Panc1 (cell line): ENCODE results near the gene SHISAL2A. TPM values are rescaled to one million over a fixed set of nuclear protein-coding genes. Genes with fewer than 3 reads are reported as not detected.

Experiments
- ATAC-seq: fragments of 200-7000 bp; cut with Tn5 transposase; 2 replicates; pipeline ENCODE4 v1.9.1; 2020; ENCODE audit warnings: mild to moderate bottlenecking, moderate library complexity
- BruUV-seq: library from RNA; stranded (reverse); fragments of 400-500 nt; replicated peaks from 2 replicates; lab custom pipeline; 2021; lab: Mats Ljungman, UMichigan
- CTCF ChIA-PET: fragments of 300-600 bp; sonication (Branson Sonifier 250); formaldehyde crosslinking; loops from one replicate; lab custom pipeline; 2022; ENCODE audit warnings: antibody characterized with exemption; lab: Charles Lee
- POLR2A ChIA-PET: fragments of 300-600 bp; sonication (Branson Sonifier 250); formaldehyde crosslinking; loops from one replicate; lab custom pipeline; 2022; ENCODE audit warnings: antibody characterized with exemption; lab: Charles Lee
- DNase-seq: peaks from one replicate; pipeline ENCODE4 v3.0.0-alpha.2; 2010; ENCODE audit warnings: low read depth, low spot score
- H3K27ac ChIP-seq: 2 replicates; pipeline ENCODE4 v1.5.1; 2011; ENCODE audit warnings: mild to moderate bottlenecking, low read length, inconsistent platforms
- H3K27me3 ChIP-seq: fragments of 200-500 bp; sonication (Bioruptor generic); 2 replicates; pipeline ENCODE4 v1.6.0; 2014; ENCODE audit warnings: low read length, inconsistent platforms; ENCODE audit not compliant: control insufficient read depth, insufficient read depth
- H3K36me3 ChIP-seq: fragments of 200-500 bp; sonication (Bioruptor generic); 2 replicates; pipeline ENCODE4 v1.5.1; 2014; ENCODE audit warnings: inconsistent platforms, mild to moderate bottlenecking, low read length, moderate library complexity; ENCODE audit not compliant: control insufficient read depth, insufficient read depth
- H3K4me1 ChIP-seq: 2 replicates; pipeline ENCODE4 v1.5.1; 2011; ENCODE audit warnings: inconsistent platforms, mild to moderate bottlenecking, low read length, moderate library complexity; ENCODE audit not compliant: control insufficient read depth, insufficient read depth
- H3K4me3 ChIP-seq, 2 experiments: 2 replicates each; pipeline ENCODE4 v1.5.1; 2011 to 2012; ENCODE audit warnings: low read depth in 2 of 2, low read length in 2 of 2, mild to moderate bottlenecking in 2 of 2, inconsistent platforms in 1 of 2, moderate library complexity in 1 of 2
- H3K9me3 ChIP-seq: fragments of 200-500 bp; sonication (Bioruptor generic); 2 replicates; pipeline ENCODE4 v1.5.1; 2014; ENCODE audit warnings: low read depth, mild to moderate bottlenecking, inconsistent platforms, low read length, moderate library complexity; ENCODE audit not compliant: control insufficient read depth, insufficient read depth
- POLR2AphosphoS5 ChIP-seq: IDR thresholded peaks from 2 replicates; pipeline ENCODE4 v1.6.1; 2012; ENCODE audit warnings: mild to moderate bottlenecking, low read depth, low read length, moderate library complexity
- SIN3A ChIP-seq: IDR thresholded peaks from 2 replicates; pipeline ENCODE4 v1.6.1; 2012; ENCODE audit warnings: low read depth, mild to moderate bottlenecking, low read length, moderate library complexity, borderline replicate concordance; ENCODE audit not compliant: insufficient read depth
- TCF7L2 ChIP-seq: IDR thresholded peaks from 2 replicates; pipeline ENCODE4 v1.6.1; 2011; ENCODE audit warnings: mild to moderate bottlenecking, low read depth, low read length, inconsistent platforms
- in situ Hi-C: cut with HindIII; loops from 2 replicates; pipeline ENCODE4 v1.10.0; 2016; ENCODE audit warnings: low sequenced_read_pairs, low pct_unique_long_range_greater_than_20kb
- intact Hi-C: fragments of 100-400 bp; cut with micrococcal nuclease; formaldehyde crosslinking; loops from one replicate; pipeline ENCODE4 v1.10.0; 2022; ENCODE audit not compliant: unreplicated experiment
- total RNA-seq: library from RNA; stranded (reverse); gene quantifications from one replicate; pipeline ENCODE4 v1.2.1, GENCODE V29; 2021; ENCODE audit not compliant: unreplicated experiment
- TF ChIP-seq, protein P1 (sequence below): fragments of 450-650 bp; IDR thresholded peaks from 2 replicates; pipeline ENCODE4 v1.5.1; 2017; ENCODE audit warnings: mild to moderate bottlenecking
- TF ChIP-seq, protein P2 (sequence below), 2 experiments: IDR thresholded peaks; 2 replicates each; pipeline ENCODE4 v1.6.1; 2011 to 2012; ENCODE audit warnings: low read depth in 2 of 2, control low read depth in 1 of 2, low read length in 1 of 2, mild to moderate bottlenecking in 1 of 2, moderate library complexity in 1 of 2; ENCODE audit not compliant: insufficient read depth in 1 of 2

The SHISAL2A gene
- total RNA-seq, 1 experiment from 2014 or later = 0.23 TPM

- H3K4me1 ChIP-seq = peaks cover 8% of the 10 kb centered on the region; the same call in 1 of the 2 replicates
- H3K9me3 ChIP-seq = no peaks in the 10 kb centered on the region
- CTCF ChIA-PET = no interaction called here
- no peak for ATAC-seq
- no peak for DNase-seq
- in situ Hi-C loops = no loop called here
- BruUV-seq = no TSS peak
- no peak overlapping the region for H3K27ac ChIP-seq
- no peaks in the 10 kb centered on the region for H3K27me3 ChIP-seq
- intact Hi-C loops = no loop called here
- no peak for TF ChIP-seq SIN3A
- TF ChIP-seq TCF7L2 = no peak
- TF ChIP-seq POLR2AphosphoS5 = no peak
- TF ChIP-seq, protein P1, sequence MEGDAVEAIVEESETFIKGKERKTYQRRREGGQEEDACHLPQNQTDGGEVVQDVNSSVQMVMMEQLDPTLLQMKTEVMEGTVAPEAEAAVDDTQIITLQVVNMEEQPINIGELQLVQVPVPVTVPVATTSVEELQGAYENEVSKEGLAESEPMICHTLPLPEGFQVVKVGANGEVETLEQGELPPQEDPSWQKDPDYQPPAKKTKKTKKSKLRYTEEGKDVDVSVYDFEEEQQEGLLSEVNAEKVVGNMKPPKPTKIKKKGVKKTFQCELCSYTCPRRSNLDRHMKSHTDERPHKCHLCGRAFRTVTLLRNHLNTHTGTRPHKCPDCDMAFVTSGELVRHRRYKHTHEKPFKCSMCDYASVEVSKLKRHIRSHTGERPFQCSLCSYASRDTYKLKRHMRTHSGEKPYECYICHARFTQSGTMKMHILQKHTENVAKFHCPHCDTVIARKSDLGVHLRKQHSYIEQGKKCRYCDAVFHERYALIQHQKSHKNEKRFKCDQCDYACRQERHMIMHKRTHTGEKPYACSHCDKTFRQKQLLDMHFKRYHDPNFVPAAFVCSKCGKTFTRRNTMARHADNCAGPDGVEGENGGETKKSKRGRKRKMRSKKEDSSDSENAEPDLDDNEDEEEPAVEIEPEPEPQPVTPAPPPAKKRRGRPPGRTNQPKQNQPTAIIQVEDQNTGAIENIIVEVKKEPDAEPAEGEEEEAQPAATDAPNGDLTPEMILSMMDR = no peak
- TF ChIP-seq, protein P2, sequence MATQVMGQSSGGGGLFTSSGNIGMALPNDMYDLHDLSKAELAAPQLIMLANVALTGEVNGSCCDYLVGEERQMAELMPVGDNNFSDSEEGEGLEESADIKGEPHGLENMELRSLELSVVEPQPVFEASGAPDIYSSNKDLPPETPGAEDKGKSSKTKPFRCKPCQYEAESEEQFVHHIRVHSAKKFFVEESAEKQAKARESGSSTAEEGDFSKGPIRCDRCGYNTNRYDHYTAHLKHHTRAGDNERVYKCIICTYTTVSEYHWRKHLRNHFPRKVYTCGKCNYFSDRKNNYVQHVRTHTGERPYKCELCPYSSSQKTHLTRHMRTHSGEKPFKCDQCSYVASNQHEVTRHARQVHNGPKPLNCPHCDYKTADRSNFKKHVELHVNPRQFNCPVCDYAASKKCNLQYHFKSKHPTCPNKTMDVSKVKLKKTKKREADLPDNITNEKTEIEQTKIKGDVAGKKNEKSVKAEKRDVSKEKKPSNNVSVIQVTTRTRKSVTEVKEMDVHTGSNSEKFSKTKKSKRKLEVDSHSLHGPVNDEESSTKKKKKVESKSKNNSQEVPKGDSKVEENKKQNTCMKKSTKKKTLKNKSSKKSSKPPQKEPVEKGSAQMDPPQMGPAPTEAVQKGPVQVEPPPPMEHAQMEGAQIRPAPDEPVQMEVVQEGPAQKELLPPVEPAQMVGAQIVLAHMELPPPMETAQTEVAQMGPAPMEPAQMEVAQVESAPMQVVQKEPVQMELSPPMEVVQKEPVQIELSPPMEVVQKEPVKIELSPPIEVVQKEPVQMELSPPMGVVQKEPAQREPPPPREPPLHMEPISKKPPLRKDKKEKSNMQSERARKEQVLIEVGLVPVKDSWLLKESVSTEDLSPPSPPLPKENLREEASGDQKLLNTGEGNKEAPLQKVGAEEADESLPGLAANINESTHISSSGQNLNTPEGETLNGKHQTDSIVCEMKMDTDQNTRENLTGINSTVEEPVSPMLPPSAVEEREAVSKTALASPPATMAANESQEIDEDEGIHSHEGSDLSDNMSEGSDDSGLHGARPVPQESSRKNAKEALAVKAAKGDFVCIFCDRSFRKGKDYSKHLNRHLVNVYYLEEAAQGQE (IDR thresholded peaks at IDR 0.05; ENCODE audit: insufficient read depth in 1 of 2, low read depth in 2 of 2, low read length in 1 of 2) = no peak
- H3K4me3 ChIP-seq = no peak overlapping the region
- H3K36me3 ChIP-seq = no peaks in the 10 kb centered on the region
- POLR2A ChIA-PET = interaction anchor here (0.7 kb wide), 1 partner anchor 62 kb away, joined by 5 read pairs; no protein-coding TSS in a partner anchor
Measured at GRCh38 chr1:52657702-52658101, 24.7 kb downstream of the SHISAL2A start.

DNA sequence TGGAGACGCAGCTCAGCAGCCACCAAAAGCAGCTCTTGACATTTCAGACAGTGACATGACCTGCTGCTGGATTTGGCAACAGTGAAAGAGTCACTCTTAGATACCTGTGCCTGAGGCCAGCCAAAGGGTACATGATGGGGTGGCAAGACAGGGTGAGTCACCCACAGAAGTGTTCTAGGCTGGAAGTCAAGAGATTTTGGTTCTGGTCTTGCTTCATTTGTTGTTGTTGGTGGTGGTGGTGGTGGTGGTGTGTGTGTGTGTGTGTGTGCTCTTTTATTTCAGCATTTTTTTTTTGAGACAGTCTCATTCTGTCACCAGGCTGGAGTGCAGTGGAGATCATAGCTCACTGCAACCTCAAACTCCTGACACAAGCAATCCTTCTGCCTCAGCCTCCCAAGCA lies 25.8 kb downstream of the SHISAL2A start:
- ChIA-PET POLR2A (interaction anchor here (0.5 kb wide), 1 partner anchor 168 kb away, joined by 3 read pairs; no protein-coding TSS in a partner anchor), CTCF (no interaction called here)
- H3K27ac ChIP-seq = no peak overlapping the region
- no peak overlapping the region for H3K4me3 ChIP-seq
- no peaks in the 10 kb centered on the region for H3K36me3 ChIP-seq
- H3K4me1 ChIP-seq = peaks cover 17% of the 10 kb centered on the region; the same call in 1 of the 2 replicates
- no TSS peak for BruUV-seq
- H3K9me3 ChIP-seq = no peaks in the 10 kb centered on the region
- in situ Hi-C loops (no loop called here), intact Hi-C loops (loop anchor here (1.0 kb wide), 1 partner anchor 15 kb away; no protein-coding TSS in a partner anchor)
- TF ChIP-seq, protein P2 (IDR thresholded peaks at IDR 0.05; ENCODE audit: insufficient read depth in 1 of 2, low read depth in 2 of 2, low read length in 1 of 2) = no peak
- TF ChIP-seq, protein P1 = no peak
- DNase-seq = no peak
- ATAC-seq = no peak
- H3K27me3 ChIP-seq = no peaks in the 10 kb centered on the region
